EH (cell line): ENCODE results near the gene RB1.

Source experiments
- DNase-seq: peaks from one replicate; pipeline ENCODE4 v3.0.0-alpha.2; 2015; ENCODE audit warnings: low read depth

Gene RB1

GRCh38 chr13:48449656-48450055 lies 146.1 kb downstream of the RB1 start:
- peak; percentile 75 for DNase-seq

- DNase-seq, result peak; percentile 93
Measured at GRCh38 chr13:48451196-48451595, 147.6 kb downstream of the RB1 start.

- DNase-seq, result no peak
Measured at GRCh38 chr13:48456546-48456945, 153.0 kb downstream of the RB1 start.

GRCh38 chr13:48457578-48458242 lies 154.2 kb downstream of the RB1 start:
- no peak for DNase-seq

- DNase-seq, result no peak
Measured at GRCh38 chr13:48475230-48475629, 171.7 kb downstream of the RB1 start.

- no peak for DNase-seq
Measured at GRCh38 chr13:48476215-48476614, 172.7 kb downstream of the RB1 start.

- no peak for DNase-seq
Measured at GRCh38 chr13:48476686-48477085, 173.1 kb downstream of the RB1 start.

- DNase-seq, result no peak
Measured at GRCh38 chr13:48477191-48477855, 173.8 kb downstream of the RB1 start.

GRCh38 chr13:48478391-48478790 lies 174.8 kb downstream of the RB1 start:
- DNase-seq, result peak; percentile 92

GRCh38 chr13:48483575-48483974 lies 180.0 kb downstream of the RB1 start:
- no peak for DNase-seq

GRCh38 chr13:48485432-48485831 lies 181.9 kb downstream of the RB1 start:
- peak; percentile 19 for DNase-seq

- DNase-seq, result no peak
Measured at GRCh38 chr13:48486362-48486761, 182.8 kb downstream of the RB1 start.

GRCh38 chr13:48486836-48487235 lies 183.3 kb downstream of the RB1 start:
- no peak for DNase-seq

- DNase-seq, result no peak
Measured at GRCh38 chr13:48487968-48488367, 184.4 kb downstream of the RB1 start.

- DNase-seq, result no peak
Measured at GRCh38 chr13:48488995-48489394, 185.4 kb downstream of the RB1 start.

GRCh38 chr13:48489666-48490065 lies 186.1 kb downstream of the RB1 start:
- DNase-seq, result peak; percentile 27

- DNase-seq, result peak; percentile 22
Measured at GRCh38 chr13:48490241-48490640, 186.7 kb downstream of the RB1 start.

GRCh38 chr13:48491423-48492095 lies 188.0 kb downstream of the RB1 start:
- DNase-seq, result peak; percentile 59

GRCh38 chr13:48492096-48492440 lies 188.5 kb downstream of the RB1 start:
- DNase-seq, result no peak

GRCh38 chr13:48492470-48493065 lies 189.0 kb downstream of the RB1 start:
- peak; percentile 88 for DNase-seq

- DNase-seq, result peak; percentile 3
Measured at GRCh38 chr13:48493066-48493765, 189.7 kb downstream of the RB1 start.

- peak; percentile 46 for DNase-seq
Measured at GRCh38 chr13:48493851-48494250, 190.3 kb downstream of the RB1 start.
